GM18858 (cell line): Measurements from ENCODE around the gene COA8.
"Not testable (repeated sequence)": the region's sequence is repeated elsewhere in the genome, so short reads cannot be mapped to it uniquely, and the experiment has no call there.

Experiments
- ATAC-seq: cut with Tn5 transposase; IDR thresholded peaks from one replicate; pipeline ENCODE4 v1.9.1; 2021; ENCODE audit not compliant: unreplicated experiment

Gene COA8

GRCh38 chr14:103525430-103526246, 37.1 kb upstream of the COA8 start:
- not testable (repeated sequence) for ATAC-seq

GRCh38 chr14:103526247-103526913, 36.4 kb upstream of the COA8 start:
- ATAC-seq, result no peak

GRCh38 chr14:103526914-103527248, 35.9 kb upstream of the COA8 start:
- ATAC-seq, result no peak

- peak; percentile 41 for ATAC-seq
Observed at GRCh38 chr14:103527408-103528145, 35.2 kb upstream of the COA8 start.

GRCh38 chr14:103528146-103528586, 34.6 kb upstream of the COA8 start:
- no peak for ATAC-seq

GRCh38 chr14:103528587-103529382, 34.0 kb upstream of the COA8 start, which contains the start of gene TRMT61A:
Gene TRMT61A, plus strand, starts transcription at chr14:103529196. Its CDS starts 783 bp downstream, at chr14:103529979.
- ATAC-seq, result no peak

- no peak for ATAC-seq
Observed at GRCh38 chr14:103529383-103530365, 33.1 kb upstream of the COA8 start.

- ATAC-seq, result no peak
Observed at GRCh38 chr14:103530390-103530789, 32.4 kb upstream of the COA8 start.

GRCh38 chr14:103530831-103531230, 31.9 kb upstream of the COA8 start:
- no peak for ATAC-seq

- ATAC-seq, result no peak
Observed at GRCh38 chr14:103531421-103532215, 31.1 kb upstream of the COA8 start.

GRCh38 chr14:103532216-103533136, 30.3 kb upstream of the COA8 start:
- no peak for ATAC-seq

- no peak for ATAC-seq
Observed at GRCh38 chr14:103533137-103533998, 29.4 kb upstream of the COA8 start.

- no peak for ATAC-seq
Observed at GRCh38 chr14:103533999-103534575, 28.7 kb upstream of the COA8 start.

GRCh38 chr14:103534576-103535061, 28.1 kb upstream of the COA8 start:
- no peak for ATAC-seq

- ATAC-seq, result no peak
Observed at GRCh38 chr14:103535081-103535890, 27.5 kb upstream of the COA8 start.
